Loucy (cell line): Measurements from ENCODE around the gene ZNF280D.

Experiments used
- CTCF ChIP-seq: fragments of 200-600 bp; sonication (generic); conservative IDR thresholded peaks from 2 replicates; pipeline ENCODE4 v1.5.1; 2014; ENCODE audit warnings: mild to moderate bottlenecking, antibody characterized with exemption, low read length
- EZH2phosphoT487 ChIP-seq: fragments of 200-600 bp; IDR thresholded peaks from 2 replicates; pipeline ENCODE4 v1.6.1; 2018; ENCODE audit warnings: antibody characterized with exemption, mild to moderate bottlenecking, moderate library complexity, borderline replicate concordance

GRCh38 chr15:56660943-56661342 lies 72.4 kb downstream of the ZNF280D start:
- TF ChIP-seq CTCF, result no peak
- no peak for TF ChIP-seq EZH2phosphoT487
